Activated CD8-positive, alpha-beta memory T cell treated with anti-CD3 and anti-CD28 coated beads for 24 hours (primary cell): ENCODE data around the gene PCSK1N.
"Not testable (repeated sequence)": the region's sequence is repeated elsewhere in the genome, so short reads cannot be mapped to it uniquely, and the experiment has no call there.

ENCODE experiments used
- DNase-seq: peaks from one replicate; pipeline ENCODE4 v3.0.0-alpha.2; 2020

PCSK1N gene

GRCh38 chrX:48819394-48819793 is 16.0 kb downstream of the PCSK1N start:
- not testable (repeated sequence) for DNase-seq

DNA sequence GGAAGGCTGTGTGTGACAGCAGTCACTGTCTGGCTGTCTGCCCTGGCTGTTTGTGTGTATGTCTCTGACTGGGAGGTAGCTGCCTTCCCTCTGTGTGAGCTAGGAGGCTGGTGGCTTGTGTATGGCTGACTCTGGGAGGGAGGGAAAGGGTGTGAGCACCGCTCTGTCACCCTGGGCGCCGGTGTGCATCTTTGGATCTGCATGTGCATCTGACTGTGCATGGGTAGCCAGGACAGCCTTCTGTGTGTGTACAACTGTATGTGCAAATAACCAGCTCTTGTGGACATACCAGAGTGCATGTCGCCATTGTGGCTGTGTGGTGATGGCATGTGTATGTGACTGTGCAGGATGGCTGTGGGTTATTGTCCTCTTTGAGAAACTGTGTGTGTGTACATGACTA is 16.5 kb downstream of the PCSK1N start:
- no peak for DNase-seq

- no peak for DNase-seq
Measured at GRCh38 chrX:48818098-48818497, 17.3 kb downstream of the PCSK1N start.

- no peak for DNase-seq
Measured at GRCh38 chrX:48816014-48816810, 19.2 kb downstream of the PCSK1N start.

- DNase-seq: no peak
Measured at GRCh38 chrX:48815266-48815665, 20.1 kb downstream of the PCSK1N start.

- DNase-seq: no peak
Measured at GRCh38 chrX:48814722-48815121, 20.7 kb downstream of the PCSK1N start.

GRCh38 chrX:48813644-48814043 is 21.8 kb downstream of the PCSK1N start:
- DNase-seq: no peak

DNA sequence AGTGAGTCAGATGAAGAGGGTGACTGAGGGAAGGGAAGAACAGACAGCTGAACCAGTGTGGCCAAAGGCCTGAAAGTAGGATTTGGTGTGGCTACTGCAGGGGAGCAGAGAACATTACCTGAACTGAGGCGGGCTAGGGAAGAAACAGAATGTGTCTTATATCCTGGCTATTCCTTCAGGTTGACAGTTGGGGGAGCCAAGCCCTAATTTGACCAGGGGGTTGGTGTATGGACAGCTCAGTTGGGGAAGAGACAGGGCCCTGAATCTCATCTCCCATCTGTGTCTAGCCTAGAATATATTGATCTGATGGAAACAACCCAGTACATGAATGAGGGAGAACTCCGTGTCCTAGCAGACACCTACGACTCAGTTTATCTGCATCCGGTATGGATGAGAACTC is 29.3 kb downstream of the PCSK1N start:
- DNase-seq: no peak

DNA sequence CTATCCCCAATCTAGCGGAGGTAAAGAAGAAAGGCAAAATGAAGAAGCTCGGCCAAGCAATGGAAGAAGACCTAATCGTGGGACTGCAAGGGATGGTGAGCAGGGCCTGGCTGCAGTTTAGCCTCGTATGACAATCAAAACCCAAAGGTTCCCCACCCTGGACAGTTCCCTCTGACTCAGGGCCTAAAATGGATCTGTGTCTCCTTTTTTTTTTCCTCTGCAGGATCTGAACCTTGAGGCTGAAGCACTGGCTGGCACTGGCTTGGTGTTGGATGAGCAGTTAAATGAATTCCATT is 32.6 kb downstream of the PCSK1N start:
- no peak for DNase-seq

GRCh38 chrX:48802089-48802904 is 33.1 kb downstream of the PCSK1N start:
- DNase-seq: peak; percentile 89

DNA sequence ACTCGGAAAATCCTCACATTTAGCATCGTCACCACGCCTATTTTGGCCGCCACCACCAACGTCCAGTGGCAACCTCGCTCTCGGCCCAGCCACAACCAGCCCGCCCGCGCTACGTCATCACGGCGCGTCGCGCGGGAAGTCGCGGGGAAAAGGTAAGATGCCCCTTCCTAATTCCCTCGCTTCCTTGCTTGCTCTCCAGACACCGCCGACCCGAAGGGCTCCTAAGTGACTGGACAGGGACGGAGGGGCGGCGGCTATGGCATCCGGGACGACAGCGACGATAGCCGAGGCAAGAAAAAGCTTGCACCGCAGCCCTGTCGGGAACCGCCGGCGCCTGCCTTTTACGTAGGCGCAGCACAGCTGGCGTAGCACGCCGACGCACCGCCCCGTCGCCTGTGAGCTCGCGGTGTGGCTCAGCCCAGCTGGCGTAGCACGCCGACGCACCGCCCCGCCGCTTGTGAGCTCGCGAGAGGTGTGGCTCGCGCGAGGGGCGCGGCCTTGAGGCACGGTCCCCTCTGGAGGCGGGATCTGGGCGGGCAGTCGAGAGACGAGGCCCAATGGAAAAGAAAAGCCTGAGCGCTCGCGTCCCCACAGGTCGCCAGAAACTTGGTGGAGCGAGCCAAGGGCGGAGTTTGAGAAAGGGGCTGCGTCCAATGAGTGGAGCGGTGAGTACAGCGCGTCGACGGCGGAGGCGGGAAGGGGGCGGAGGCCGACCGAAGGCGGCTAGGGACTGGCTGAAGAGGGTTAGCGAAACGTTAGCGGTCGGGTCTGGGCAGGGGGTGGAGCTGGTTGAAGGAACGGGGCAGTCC is 33.9 kb downstream of the PCSK1N start, which contains the start of gene HDAC6:
HDAC6 (plus strand) TSS at position 788 of the 809 bp plus-strand sequence. CDS start 626 bp downstream, outside the sequence.
- peak; percentile 91 for DNase-seq

- DNase-seq: no peak
Measured at GRCh38 chrX:48800574-48801279, 34.7 kb downstream of the PCSK1N start.

DNA sequence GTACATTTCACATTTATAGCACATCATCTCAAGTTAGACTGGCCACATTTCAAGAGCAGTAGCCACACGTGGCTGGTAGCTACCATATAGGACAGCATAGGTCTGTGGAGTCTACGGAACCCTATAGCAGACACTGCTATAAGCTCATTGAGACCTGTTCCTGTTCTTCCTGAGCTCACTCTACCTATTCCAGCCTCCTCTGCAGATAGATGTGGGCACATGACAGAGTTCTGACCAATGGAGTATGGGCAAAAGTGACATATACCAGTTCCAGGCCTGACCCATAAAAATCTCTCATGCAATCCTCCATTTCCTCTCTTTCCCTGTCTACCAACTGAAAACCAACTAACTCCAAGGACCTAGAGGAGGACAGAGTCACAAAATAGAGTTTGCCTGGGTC is 37.1 kb downstream of the PCSK1N start:
- DNase-seq: no peak

DNA sequence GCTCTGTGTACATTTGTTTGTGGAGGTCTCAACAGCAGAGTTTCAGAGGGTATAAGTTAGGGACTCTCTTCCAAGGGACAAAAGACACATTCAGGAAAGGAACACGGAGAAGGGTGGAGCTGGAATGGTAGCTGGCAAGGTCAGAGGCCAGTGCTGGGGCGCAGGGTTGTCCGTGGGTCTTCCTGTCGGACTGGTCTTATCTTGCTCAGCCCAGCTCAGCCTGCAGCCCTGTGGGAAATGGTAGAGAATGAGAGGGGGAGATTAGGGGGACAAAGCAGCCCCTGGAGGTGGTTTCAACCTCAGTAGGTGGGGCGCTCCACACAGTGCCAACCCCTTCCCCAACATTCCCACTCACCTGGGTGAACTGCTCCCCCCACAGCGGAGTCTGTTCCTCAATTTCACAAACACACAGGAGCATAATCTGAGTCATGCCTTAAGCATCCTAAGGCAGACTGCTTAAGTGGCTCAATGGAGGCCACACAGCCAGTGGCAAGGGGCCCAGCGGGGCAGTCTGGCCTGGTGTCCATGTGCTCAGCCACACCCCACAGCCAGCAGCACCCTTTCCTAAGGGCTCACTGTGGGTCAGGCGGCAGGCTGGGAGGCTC is 40.4 kb downstream of the PCSK1N start:
- no peak for DNase-seq

GRCh38 chrX:48794340-48794910 is 41.0 kb downstream of the PCSK1N start:
- DNase-seq: no peak

DNA sequence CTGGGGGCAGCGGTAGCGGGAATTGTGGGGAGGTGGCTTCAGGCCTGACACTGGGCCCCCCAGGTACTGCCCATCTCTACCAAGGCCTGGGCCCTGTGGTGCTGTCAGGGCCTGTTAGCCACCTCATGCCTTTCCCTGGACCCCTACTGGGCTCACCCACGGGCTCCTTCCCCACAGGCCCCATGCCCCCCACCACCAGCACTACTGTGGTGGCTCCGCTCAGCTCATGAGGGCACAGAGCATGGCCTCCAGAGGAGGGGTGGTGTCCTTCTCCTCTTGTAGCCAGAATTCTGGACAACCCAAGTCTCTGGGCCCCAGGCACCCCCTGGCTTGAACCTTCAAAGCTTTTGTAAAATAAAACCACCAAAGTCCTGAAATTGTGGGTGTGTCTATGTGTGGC is 41.5 kb downstream of the PCSK1N start:
- DNase-seq: no peak

- DNase-seq: no peak
Measured at GRCh38 chrX:48792219-48792618, 43.2 kb downstream of the PCSK1N start.

GRCh38 chrX:48791063-48791820 is 44.2 kb downstream of the PCSK1N start:
- no peak for DNase-seq

DNA sequence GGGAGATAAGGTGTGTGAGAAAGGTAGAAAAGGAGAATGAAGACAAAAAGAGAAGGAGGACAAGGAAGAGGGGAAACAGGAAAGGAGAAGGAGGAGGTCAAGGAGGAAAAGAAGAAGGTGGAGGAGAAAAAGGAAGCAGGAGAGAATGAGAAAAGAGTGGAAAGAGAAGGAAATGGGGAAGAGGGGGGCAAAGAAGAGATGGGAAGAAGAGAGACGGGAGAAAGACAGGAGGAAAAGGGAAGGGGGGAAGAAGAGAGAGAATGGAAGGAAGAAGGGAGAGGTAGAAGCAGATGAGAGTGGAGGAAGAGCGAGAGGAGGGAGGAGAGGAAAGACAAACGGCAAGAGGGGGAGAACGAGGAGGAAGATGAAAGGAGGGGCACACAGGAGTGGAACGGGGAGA is 44.9 kb downstream of the PCSK1N start:
- DNase-seq: no peak

GRCh38 chrX:48789366-48790220 is 45.8 kb downstream of the PCSK1N start:
- DNase-seq: no peak
